ENCODE results near the gene TCN2. TPM values are rescaled to one million over a fixed set of nuclear protein-coding genes. Genes with fewer than 3 reads are reported as not detected.

The TCN2 gene
- total RNA-seq, 1 experiment from 2014 or later: 11.0 TPM

DNA sequence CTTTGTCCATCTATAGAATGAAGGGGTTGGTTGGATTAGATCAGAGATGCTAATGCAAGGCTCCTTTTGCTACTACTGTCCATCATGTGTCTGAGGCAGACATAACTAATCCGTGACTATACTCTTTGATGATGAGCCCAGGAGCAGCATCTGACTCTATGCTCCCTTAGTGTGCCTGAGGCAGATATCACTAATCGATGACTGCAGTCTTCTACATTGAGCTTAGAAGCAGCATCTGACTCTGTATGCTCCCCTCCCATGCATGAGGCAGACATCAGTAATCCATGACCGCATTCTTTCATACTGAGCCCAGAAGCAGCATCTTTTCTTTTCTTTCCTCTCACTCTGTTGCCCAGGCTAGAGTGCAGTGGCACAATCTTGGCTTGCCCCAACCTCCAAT lies 4.2 kb downstream of the TCN2 start:
- DNase-seq: no peak
- CTCF ChIA-PET: no interaction called here

DNA sequence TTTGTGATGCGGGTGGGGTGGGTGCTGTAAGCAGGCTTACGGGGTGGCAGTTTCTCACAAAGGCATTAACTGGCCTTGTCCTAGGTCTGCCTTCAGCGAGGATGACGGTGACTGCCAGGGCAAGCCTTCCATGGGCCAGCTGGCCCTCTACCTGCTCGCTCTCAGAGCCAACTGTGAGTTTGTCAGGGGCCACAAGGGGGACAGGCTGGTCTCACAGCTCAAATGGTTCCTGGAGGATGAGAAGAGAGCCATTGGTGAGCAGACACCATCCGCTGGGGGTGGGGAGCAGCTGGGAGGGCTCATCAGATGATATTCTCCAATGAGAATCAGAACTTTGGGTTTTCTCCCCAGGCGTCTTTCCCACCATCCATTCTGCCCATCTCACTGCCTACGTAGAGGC lies 5.8 kb downstream of the TCN2 start:
- DNase-seq: no peak
- H3K4me1 Mint-ChIP-seq (ENCODE audit: low read depth, unreplicated experiment): peaks cover 30% of the 10 kb centered on the region
- H3K27me3 Mint-ChIP-seq (ENCODE audit: unreplicated experiment): no peaks in the 10 kb centered on the region
- BruUV-seq (replicated peaks): no TSS peak
- H3K4me3 Mint-ChIP-seq (ENCODE audit: low read depth, unreplicated experiment): no peak overlapping the region
- TF ChIP-seq, protein P1, sequence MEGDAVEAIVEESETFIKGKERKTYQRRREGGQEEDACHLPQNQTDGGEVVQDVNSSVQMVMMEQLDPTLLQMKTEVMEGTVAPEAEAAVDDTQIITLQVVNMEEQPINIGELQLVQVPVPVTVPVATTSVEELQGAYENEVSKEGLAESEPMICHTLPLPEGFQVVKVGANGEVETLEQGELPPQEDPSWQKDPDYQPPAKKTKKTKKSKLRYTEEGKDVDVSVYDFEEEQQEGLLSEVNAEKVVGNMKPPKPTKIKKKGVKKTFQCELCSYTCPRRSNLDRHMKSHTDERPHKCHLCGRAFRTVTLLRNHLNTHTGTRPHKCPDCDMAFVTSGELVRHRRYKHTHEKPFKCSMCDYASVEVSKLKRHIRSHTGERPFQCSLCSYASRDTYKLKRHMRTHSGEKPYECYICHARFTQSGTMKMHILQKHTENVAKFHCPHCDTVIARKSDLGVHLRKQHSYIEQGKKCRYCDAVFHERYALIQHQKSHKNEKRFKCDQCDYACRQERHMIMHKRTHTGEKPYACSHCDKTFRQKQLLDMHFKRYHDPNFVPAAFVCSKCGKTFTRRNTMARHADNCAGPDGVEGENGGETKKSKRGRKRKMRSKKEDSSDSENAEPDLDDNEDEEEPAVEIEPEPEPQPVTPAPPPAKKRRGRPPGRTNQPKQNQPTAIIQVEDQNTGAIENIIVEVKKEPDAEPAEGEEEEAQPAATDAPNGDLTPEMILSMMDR (IDR thresholded peaks at IDR 0.05; ENCODE audit: unreplicated experiment): no peak
- no peaks in the 10 kb centered on the region for H3K36me3 Mint-ChIP-seq (ENCODE audit: insufficient read depth, unreplicated experiment)
- H3K9me3 Mint-ChIP-seq (ENCODE audit: low read depth, unreplicated experiment): no peaks in the 10 kb centered on the region
- CTCF ChIA-PET: interaction anchor here (1.2 kb wide), 1 partner anchor 142 kb away, joined by 3 read pairs; no protein-coding TSS in a partner anchor
- no peak overlapping the region for H3K27ac Mint-ChIP-seq (ENCODE audit: unreplicated experiment)
- intact Hi-C loops (cut with micrococcal nuclease; ENCODE audit: unreplicated experiment): no loop called here

More for the DNA sequence above, 4.2 kb downstream of the TCN2 start:
- Mint-ChIP-seq H3K36me3 (ENCODE audit: insufficient read depth, unreplicated experiment) (peaks cover 11% of the 10 kb centered on the region), H3K27ac (ENCODE audit: unreplicated experiment) (no peak overlapping the region), H3K4me1 (ENCODE audit: low read depth, unreplicated experiment) (peaks cover 45% of the 10 kb centered on the region), H3K4me3 (ENCODE audit: low read depth, unreplicated experiment) (no peak overlapping the region), H3K27me3 (ENCODE audit: unreplicated experiment) (no peaks in the 10 kb centered on the region), H3K9me3 (ENCODE audit: low read depth, unreplicated experiment) (no peaks in the 10 kb centered on the region)
- TF ChIP-seq, protein P1 (IDR thresholded peaks at IDR 0.05; ENCODE audit: unreplicated experiment): no peak
- intact Hi-C loops (cut with micrococcal nuclease; ENCODE audit: unreplicated experiment): no loop called here
- BruUV-seq (replicated peaks): no TSS peak

DNA sequence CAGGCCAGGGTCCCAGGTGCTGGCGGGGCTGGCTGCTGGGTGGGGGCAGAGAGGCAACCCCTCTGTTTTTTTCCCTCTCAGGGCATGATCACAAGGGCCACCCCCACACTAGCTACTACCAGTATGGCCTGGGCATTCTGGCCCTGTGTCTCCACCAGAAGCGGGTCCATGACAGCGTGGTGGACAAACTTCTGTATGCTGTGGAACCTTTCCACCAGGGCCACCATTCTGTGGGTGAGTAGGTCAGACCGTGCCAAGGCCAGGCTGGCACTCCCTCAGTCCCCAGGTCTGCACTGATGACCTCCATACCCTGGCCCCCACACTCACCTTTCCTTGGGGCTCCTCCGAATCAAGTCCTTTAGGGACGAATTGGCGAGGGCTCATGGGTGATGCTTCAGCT lies 7.3 kb downstream of the TCN2 start:
- Mint-ChIP-seq H3K4me3 (ENCODE audit: low read depth, unreplicated experiment) (no peak overlapping the region), H3K27me3 (ENCODE audit: unreplicated experiment) (no peaks in the 10 kb centered on the region)
- BruUV-seq (replicated peaks): no TSS peak

DNA sequence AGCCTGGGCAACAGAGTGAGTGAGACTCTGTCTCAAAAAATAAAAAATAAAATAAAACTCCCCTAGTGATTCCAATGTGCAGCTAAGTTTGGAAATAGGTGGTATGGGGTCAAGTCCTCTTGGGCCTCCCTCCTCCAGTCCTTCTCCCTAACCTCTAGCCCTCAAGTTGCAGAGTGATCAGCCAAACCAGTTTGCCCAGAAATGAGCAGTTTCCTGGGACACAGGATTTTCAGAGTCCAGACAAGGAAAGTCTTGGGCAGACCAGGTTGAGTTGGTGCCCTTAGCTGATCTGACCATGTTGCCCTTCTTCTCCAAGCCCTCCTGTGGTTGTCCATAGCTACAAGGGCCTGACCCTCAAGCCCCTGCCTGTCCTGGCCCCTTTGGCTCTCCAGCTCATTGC lies 7.9 kb downstream of the TCN2 start:
- CTCF ChIA-PET: interaction anchor here (0.7 kb wide), 1 partner anchor 74 kb away, joined by 3 read pairs; no protein-coding TSS in a partner anchor
- Mint-ChIP-seq H3K36me3 (ENCODE audit: insufficient read depth, unreplicated experiment) (no peaks in the 10 kb centered on the region), H3K27ac (ENCODE audit: unreplicated experiment) (no peak overlapping the region), H3K4me1 (ENCODE audit: low read depth, unreplicated experiment) (peaks cover 10% of the 10 kb centered on the region), H3K27me3 (ENCODE audit: unreplicated experiment) (no peaks in the 10 kb centered on the region), H3K9me3 (ENCODE audit: low read depth, unreplicated experiment) (no peaks in the 10 kb centered on the region), H3K4me3 (ENCODE audit: low read depth, unreplicated experiment) (no peak overlapping the region)
- intact Hi-C loops (cut with micrococcal nuclease; ENCODE audit: unreplicated experiment): no loop called here
- TF ChIP-seq, protein P1 (IDR thresholded peaks at IDR 0.05; ENCODE audit: unreplicated experiment): no peak
- DNase-seq: no peak
- no TSS peak for BruUV-seq (replicated peaks)

More for the DNA sequence above, 7.3 kb downstream of the TCN2 start:
- no peak for DNase-seq
- peaks cover 16% of the 10 kb centered on the region for H3K4me1 Mint-ChIP-seq (ENCODE audit: low read depth, unreplicated experiment)
- CTCF ChIA-PET: interaction anchor here (0.7 kb wide), 1 partner anchor 73 kb away, joined by 3 read pairs; no protein-coding TSS in a partner anchor
- TF ChIP-seq, protein P1 (IDR thresholded peaks at IDR 0.05; ENCODE audit: unreplicated experiment): no peak
- intact Hi-C loops (cut with micrococcal nuclease; ENCODE audit: unreplicated experiment): no loop called here
- no peaks in the 10 kb centered on the region for H3K36me3 Mint-ChIP-seq (ENCODE audit: insufficient read depth, unreplicated experiment)
- no peaks in the 10 kb centered on the region for H3K9me3 Mint-ChIP-seq (ENCODE audit: low read depth, unreplicated experiment)
- H3K27ac Mint-ChIP-seq (ENCODE audit: unreplicated experiment): no peak overlapping the region
